B cell (primary cell): ENCODE data around the gene SCAMP5. TPM values are rescaled to one million over a fixed set of nuclear protein-coding genes. Genes with fewer than 3 reads are reported as not detected.

ENCODE experiments used
- ATAC-seq: fragments of 200-7000 bp; cut with Tn5 transposase; one replicate; pipeline ENCODE4 v1.10.0; 2021; ENCODE audit warnings: low read depth, mild to moderate bottlenecking, moderate number of reproducible peaks, moderate library complexity
- CTCF ChIA-PET: fragments of 350-600 bp; sonication (Branson Sonifier 250); formaldehyde crosslinking; loops from one replicate; lab custom pipeline; 2021; ENCODE audit warnings: antibody characterized with exemption, inconsistent platforms; lab: Charles Lee
- POLR2A ChIA-PET: fragments of 350-600 bp; sonication (Branson Sonifier 250); formaldehyde crosslinking; loops from one replicate; lab custom pipeline; 2021; ENCODE audit warnings: antibody characterized with exemption; lab: Charles Lee
- DNase-seq: peaks from one replicate; pipeline ENCODE4 v3.0.0; 2013
- H2AFZ ChIP-seq: 2 replicates; pipeline ENCODE4 v1.6.1; 2012; ENCODE audit warnings: mild to moderate bottlenecking, low read depth, low read length; ENCODE audit not compliant: insufficient read depth, poor library complexity, severe bottlenecking
- H3K27ac ChIP-seq, 2 donors: 1 replicate in 1 of 2; 2 replicates in 1 of 2; pipeline ENCODE4 v1.5.1; 2012 to 2013; ENCODE audit warnings: low read length in 2 of 2, mild to moderate bottlenecking in 2 of 2, moderate library complexity in 1 of 2
- H3K27me3 ChIP-seq, 4 experiments: fragments of 200-600 bp in 1 of 4; sonication (generic) in 1 of 4; replicated peaks in 1 of 4; 1 replicate in 2 of 4; 2 replicates in 2 of 4; pipeline versions ENCODE4 v1.6.1 to v1.7.0; 2013 to 2016; ENCODE audit warnings: low read length in 3 of 4, mild to moderate bottlenecking in 2 of 4, mixed read lengths in 1 of 4, moderate library complexity in 1 of 4; ENCODE audit not compliant: insufficient read depth in 4 of 4, control insufficient read depth in 3 of 4; ENCODE audit errors: control extremely low read depth in 1 of 4
- H3K36me3 ChIP-seq, 2 experiments: replicated peaks in 1 of 2; 1 replicate in 1 of 2; 2 replicates in 1 of 2; pipeline versions ENCODE4 v1.6.1 to v1.7.1; 2013; ENCODE audit warnings: low read length in 1 of 2; ENCODE audit not compliant: insufficient read depth in 2 of 2, control insufficient read depth in 1 of 2; ENCODE audit errors: control extremely low read depth in 1 of 2, extremely low read depth in 1 of 2
- H3K4me1 ChIP-seq, 2 donors: fragments of 200-600 bp in 1 of 2; sonication (generic) in 1 of 2; 1 replicate in 1 of 2; 2 replicates in 1 of 2; pipeline versions ENCODE4 v1.5.1 to v1.6.1; 2013 to 2017; ENCODE audit warnings: low read length in 2 of 2; ENCODE audit not compliant: control insufficient read depth in 2 of 2, insufficient read depth in 2 of 2
- H3K4me2 ChIP-seq: replicated peaks from 2 replicates; pipeline ENCODE3; 2012; ENCODE audit warnings: mild to moderate bottlenecking, low read depth, low read length; ENCODE audit not compliant: poor library complexity, severe bottlenecking
- H3K4me3 ChIP-seq, 5 experiments: fragments of 200-600 bp in 1 of 5; sonication (generic) in 1 of 5; 1 replicate in 3 of 5; 2 replicates in 2 of 5; pipeline versions ENCODE4 v1.5.1 to v1.7.0; 2011 to 2016; ENCODE audit warnings: low read length in 4 of 5, mild to moderate bottlenecking in 4 of 5, low read depth in 2 of 5, control low read depth in 1 of 5, moderate library complexity in 1 of 5; ENCODE audit not compliant: insufficient read depth in 1 of 5; ENCODE audit errors: control extremely low read depth in 1 of 5, extremely low read depth in 1 of 5
- H3K79me2 ChIP-seq: fragments of 200-600 bp; sonication (generic); one replicate; pipeline ENCODE4 v1.6.0; 2016; ENCODE audit warnings: low read length; ENCODE audit not compliant: control insufficient read depth, insufficient read depth
- H3K9ac ChIP-seq: fragments of 200-600 bp; sonication (generic); 2 replicates; pipeline ENCODE4 v1.6.1; 2017; ENCODE audit warnings: mild to moderate bottlenecking, low read length, moderate library complexity
- H3K9me3 ChIP-seq, 3 donors: one replicate each; pipeline versions ENCODE4 v1.6.1 to v1.7.1; 2013; ENCODE audit warnings: low read length in 2 of 3; ENCODE audit not compliant: control insufficient read depth in 2 of 3, insufficient read depth in 1 of 3; ENCODE audit errors: control extremely low read depth in 1 of 3
- H4K20me1 ChIP-seq: 2 replicates; pipeline ENCODE4 v1.6.0; 2012; ENCODE audit warnings: mild to moderate bottlenecking, low read length; ENCODE audit not compliant: insufficient read depth, control insufficient read depth, poor library complexity, severe bottlenecking
- H3K27ac Mint-ChIP-seq: one replicate; pipeline ENCODE4 v1.8.0; 2021; ENCODE audit warnings: mixed read lengths
- H3K27me3 Mint-ChIP-seq: one replicate; pipeline ENCODE4 v1.8.0; 2021; ENCODE audit warnings: mixed read lengths
- H3K4me1 Mint-ChIP-seq: one replicate; pipeline ENCODE4 v1.8.0; 2021; ENCODE audit warnings: mixed read lengths
- H3K4me3 Mint-ChIP-seq: one replicate; pipeline ENCODE4 v1.8.0; 2021; ENCODE audit warnings: mixed read lengths
- H3K9me3 Mint-ChIP-seq: one replicate; pipeline ENCODE4 v1.8.0; 2022; ENCODE audit warnings: mixed read lengths; ENCODE audit not compliant: insufficient read depth
- CTCF ChIP-seq: fragments of 200-600 bp; IDR thresholded peaks from one replicate; pipeline ENCODE4 v1.8.0; 2022; ENCODE audit warnings: antibody characterized with exemption, mild to moderate bottlenecking
- EZH2 ChIP-seq: IDR thresholded peaks from 2 replicates; pipeline ENCODE4 v1.6.1; 2012; ENCODE audit warnings: borderline replicate concordance, low read depth, mild to moderate bottlenecking, moderate library complexity, low read length; ENCODE audit not compliant: insufficient read depth, poor library complexity, severe bottlenecking
- WGBS: methylation state at CpG from one replicate; pipeline ENCODE4 v1.1.5; 2013; ENCODE audit warnings: missing lambda C conversion rate; ENCODE audit not compliant: insufficient coverage; 5-methylcytosine and 5-hydroxymethylcytosine counted together
- intact Hi-C: fragments of 100-400 bp; cut with micrococcal nuclease; formaldehyde crosslinking; loops from one replicate; pipeline ENCODE4 v1.10.0; 2022
- polyA plus RNA-seq: library from polyadenylated mRNA; depleted of rRNA; stranded (reverse); fragments of >200 nt; gene quantifications from 2 replicates; pipeline ENCODE4 v1.2.3, GENCODE V29; 2012
- total RNA-seq, 2 donors: library from RNA; stranded (reverse); fragments of 120-200 nt in 1 of 2; gene quantifications; 1 replicate in 1 of 2; 2 replicates in 1 of 2; pipeline versions ENCODE4 v1.2.3 to v1.2.4, GENCODE V29; 2013 to 2022

Gene SCAMP5
- total and polyA plus RNA-seq, 2 donors (not counting 1 experiment from before 2014, with no cell fraction given) = 0.59 to 3.4 TPM

GRCh38 chr15:75030023-75030413, 34.7 kb downstream of the SCAMP5 start:
- H3K27ac Mint-ChIP-seq = no peak overlapping the region
- Histone ChIP-seq H3K4me1 (peaks cover 12 to 21% of the 10 kb centered on the region in 2 donors), H3K79me2 (peaks cover 16% of the 10 kb centered on the region), H3K9me3 (no peaks in the 10 kb centered on the region), H3K9ac (no peak overlapping the region), H3K27ac (no peak overlapping the region), H3K4me3 (no peak overlapping the region), H3K36me3 (peaks cover 0 to 2% of the 10 kb centered on the region in 2 experiments), H3K27me3 (peaks cover 0 to 8% (median 0%) of the 10 kb centered on the region in 4 experiments), H2AFZ (no peak overlapping the region), H3K4me2 (peak overlapping the region; percentile 67), H4K20me1 (peaks cover 17% of the 10 kb centered on the region)
- DNase-seq = no peak
- H3K4me3 Mint-ChIP-seq = no peak overlapping the region
- H3K4me1 Mint-ChIP-seq = peaks cover 15% of the 10 kb centered on the region
- CTCF ChIA-PET = interaction anchor here (0.7 to 10.4 kb wide), 18 partner anchors 12 to 772 kb away, joined by 3 to 170 read pairs (median 6); partner anchors contain the start of gene C15orf39
- intact Hi-C loops = no loop called here
- no peak for TF ChIP-seq EZH2
- no peak for TF ChIP-seq CTCF
- no peaks in the 10 kb centered on the region for H3K27me3 Mint-ChIP-seq
- no peaks in the 10 kb centered on the region for H3K9me3 Mint-ChIP-seq
- 32% methylated on average over 2 of the region's 2 CpGs for WGBS
- POLR2A ChIA-PET = interaction anchor here (1.3 kb wide), 1 partner anchor 13 kb away, joined by 5 read pairs; no protein-coding TSS in a partner anchor
- no peak for ATAC-seq

GRCh38 chr15:75030424-75030823, 35.1 kb downstream of the SCAMP5 start:
- intact Hi-C loops = no loop called here
- Histone ChIP-seq H2AFZ (no peak overlapping the region), H3K36me3 (peaks cover 0 to 2% of the 10 kb centered on the region in 2 experiments), H3K9ac (no peak overlapping the region), H3K27ac (no peak overlapping the region), H3K9me3 (no peaks in the 10 kb centered on the region), H3K27me3 (peaks cover 0 to 8% (median 0%) of the 10 kb centered on the region in 4 experiments), H3K4me3 (no peak overlapping the region), H3K4me2 (no peak overlapping the region), H3K79me2 (peaks cover 16% of the 10 kb centered on the region), H4K20me1 (peaks cover 17% of the 10 kb centered on the region), H3K4me1 (peaks cover 12 to 18% of the 10 kb centered on the region in 2 donors)
- no peaks in the 10 kb centered on the region for H3K27me3 Mint-ChIP-seq
- H3K27ac Mint-ChIP-seq = no peak overlapping the region
- no peak for ATAC-seq
- WGBS = 93% methylated on average over 4 of the region's 4 CpGs
- TF ChIP-seq CTCF (no peak), EZH2 (no peak)
- no peak for DNase-seq
- H3K4me1 Mint-ChIP-seq = peaks cover 12% of the 10 kb centered on the region
- H3K4me3 Mint-ChIP-seq = no peak overlapping the region
- CTCF ChIA-PET = interaction anchor here (1.0 to 10.4 kb wide), 7 partner anchors 11 to 277 kb away, joined by 3 to 170 read pairs (median 12); partner anchors contain the start of gene C15orf39
- POLR2A ChIA-PET = no interaction called here
- no peaks in the 10 kb centered on the region for H3K9me3 Mint-ChIP-seq
